Astrocyte of the spinal cord (primary cell): ENCODE data around the gene CRACR2B.

Experiments used
- DNase-seq: peaks from one replicate; pipeline ENCODE4 v3.0.0; 2011; ENCODE audit warnings: low read depth, low spot score
- H3K4me3 ChIP-seq: 2 replicates; pipeline ENCODE4 v1.5.1; 2011; ENCODE audit warnings: low read depth, mild to moderate bottlenecking, low read length, moderate library complexity
- in situ Hi-C: cut with HindIII; loops from 2 replicates; pipeline ENCODE4 v1.10.0; 2017; ENCODE audit warnings: low sequenced_read_pairs
- TF ChIP-seq, protein P1 (sequence below): IDR thresholded peaks from 2 replicates; pipeline ENCODE4 v1.5.1; 2012; ENCODE audit warnings: low read depth, mild to moderate bottlenecking, low read length, inconsistent platforms

The CRACR2B gene

DNA sequence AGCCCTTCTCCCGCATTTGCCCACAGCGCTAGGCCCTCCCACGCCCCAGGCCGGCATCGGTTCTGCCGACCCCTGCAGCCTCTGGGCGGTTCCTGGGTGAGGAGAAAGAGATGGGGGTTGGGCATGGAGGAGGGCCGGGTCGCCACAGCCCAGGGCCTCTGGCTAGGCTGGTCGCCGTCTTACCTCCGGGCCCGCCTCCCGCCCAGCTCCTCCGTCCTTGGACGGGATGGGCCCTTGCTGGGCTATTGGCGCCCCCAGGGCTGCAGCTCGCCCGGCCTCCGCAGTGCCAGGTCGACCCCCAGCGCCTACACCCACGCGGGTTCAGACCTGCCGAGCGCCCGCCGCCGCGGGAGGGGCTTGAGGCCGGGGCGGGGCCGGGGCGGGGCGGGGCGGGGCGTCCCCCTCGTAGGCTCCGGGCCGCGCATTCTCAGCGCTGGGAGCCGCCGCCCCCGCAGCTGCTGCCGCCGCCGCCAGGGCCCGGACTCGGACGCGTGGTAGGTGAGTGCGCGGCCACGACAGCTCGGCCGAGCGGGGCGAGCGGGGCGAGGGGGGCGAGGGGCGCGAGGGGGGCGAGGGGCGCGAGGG, 4.9 kb downstream of the CRACR2B start, which contains the start of gene CD151:
Gene CD151, plus strand, starts transcription at position 424 of the 585 bp plus-strand sequence. CDS start 3,118 bp downstream, outside the sequence.
- H3K4me3 ChIP-seq = peak within 1 kb of the TSS; percentile 77
- DNase-seq = peak; percentile 63
- TF ChIP-seq, protein P1, sequence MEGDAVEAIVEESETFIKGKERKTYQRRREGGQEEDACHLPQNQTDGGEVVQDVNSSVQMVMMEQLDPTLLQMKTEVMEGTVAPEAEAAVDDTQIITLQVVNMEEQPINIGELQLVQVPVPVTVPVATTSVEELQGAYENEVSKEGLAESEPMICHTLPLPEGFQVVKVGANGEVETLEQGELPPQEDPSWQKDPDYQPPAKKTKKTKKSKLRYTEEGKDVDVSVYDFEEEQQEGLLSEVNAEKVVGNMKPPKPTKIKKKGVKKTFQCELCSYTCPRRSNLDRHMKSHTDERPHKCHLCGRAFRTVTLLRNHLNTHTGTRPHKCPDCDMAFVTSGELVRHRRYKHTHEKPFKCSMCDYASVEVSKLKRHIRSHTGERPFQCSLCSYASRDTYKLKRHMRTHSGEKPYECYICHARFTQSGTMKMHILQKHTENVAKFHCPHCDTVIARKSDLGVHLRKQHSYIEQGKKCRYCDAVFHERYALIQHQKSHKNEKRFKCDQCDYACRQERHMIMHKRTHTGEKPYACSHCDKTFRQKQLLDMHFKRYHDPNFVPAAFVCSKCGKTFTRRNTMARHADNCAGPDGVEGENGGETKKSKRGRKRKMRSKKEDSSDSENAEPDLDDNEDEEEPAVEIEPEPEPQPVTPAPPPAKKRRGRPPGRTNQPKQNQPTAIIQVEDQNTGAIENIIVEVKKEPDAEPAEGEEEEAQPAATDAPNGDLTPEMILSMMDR = no peak
- in situ Hi-C loops = no loop called here

DNA sequence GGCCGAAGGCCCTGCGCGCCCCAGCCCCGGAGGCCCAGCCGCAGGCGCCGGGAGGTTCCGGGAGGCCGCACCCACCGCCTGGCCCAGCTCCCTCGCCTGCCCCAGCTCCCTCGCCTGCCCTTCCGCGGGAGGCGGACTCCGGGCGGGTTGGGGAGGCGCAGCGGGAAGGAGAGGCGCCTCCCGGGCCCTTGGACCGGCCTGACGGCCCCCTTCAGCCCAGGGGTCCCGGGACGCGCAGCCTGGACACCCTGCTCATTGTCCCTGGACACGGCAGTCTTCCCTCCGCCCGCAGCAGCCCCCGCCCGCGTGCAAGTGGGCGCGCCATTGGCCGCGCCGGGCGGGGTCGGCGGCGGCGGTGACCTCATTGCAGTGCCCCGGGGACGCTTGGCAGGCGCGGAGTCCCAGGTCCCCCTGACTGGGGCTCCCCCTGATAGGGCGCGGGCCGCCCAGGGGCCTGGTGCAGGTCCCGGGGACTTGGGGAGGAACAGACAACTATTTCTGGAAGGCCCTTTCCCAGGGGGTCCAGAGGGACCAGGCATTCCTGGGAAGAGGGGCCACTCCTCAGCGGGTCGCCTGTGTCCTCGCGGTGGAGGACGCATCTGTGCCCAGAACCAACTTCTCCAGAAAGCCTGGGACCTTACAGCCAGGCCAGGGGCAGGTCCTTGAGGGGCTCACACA, 5.5 kb downstream of the CRACR2B start:
- TF ChIP-seq, protein P1 = no peak
- in situ Hi-C loops = no loop called here
- DNase-seq = no peak
- peak overlapping the region; percentile 77 for H3K4me3 ChIP-seq

DNA sequence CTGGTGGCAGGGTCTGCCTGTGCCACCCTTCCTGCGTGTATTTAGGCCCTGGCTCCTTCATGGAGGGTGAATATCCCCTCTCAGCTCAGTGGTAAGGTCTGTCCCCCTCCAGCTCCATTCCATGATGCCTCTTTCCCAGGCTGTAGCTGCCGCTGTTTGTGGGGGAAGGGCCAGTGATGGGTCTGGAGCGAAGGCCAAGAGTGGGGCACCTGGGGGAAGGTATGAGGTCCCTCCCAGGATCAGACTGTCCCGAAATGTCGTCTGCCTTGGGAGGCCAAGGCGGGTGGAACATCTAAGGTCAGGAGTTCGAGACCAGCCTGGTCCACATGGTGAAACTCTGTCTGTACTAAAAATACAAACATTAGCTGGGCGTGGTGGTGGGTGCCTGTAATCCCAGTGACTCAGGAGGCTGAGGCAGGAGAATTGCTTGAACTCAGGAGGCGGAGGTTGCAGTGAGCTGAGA, 6.2 kb downstream of the CRACR2B start:
- H3K4me3 ChIP-seq = peak overlapping the region; percentile 77
- TF ChIP-seq, protein P1 = no peak

DNA sequence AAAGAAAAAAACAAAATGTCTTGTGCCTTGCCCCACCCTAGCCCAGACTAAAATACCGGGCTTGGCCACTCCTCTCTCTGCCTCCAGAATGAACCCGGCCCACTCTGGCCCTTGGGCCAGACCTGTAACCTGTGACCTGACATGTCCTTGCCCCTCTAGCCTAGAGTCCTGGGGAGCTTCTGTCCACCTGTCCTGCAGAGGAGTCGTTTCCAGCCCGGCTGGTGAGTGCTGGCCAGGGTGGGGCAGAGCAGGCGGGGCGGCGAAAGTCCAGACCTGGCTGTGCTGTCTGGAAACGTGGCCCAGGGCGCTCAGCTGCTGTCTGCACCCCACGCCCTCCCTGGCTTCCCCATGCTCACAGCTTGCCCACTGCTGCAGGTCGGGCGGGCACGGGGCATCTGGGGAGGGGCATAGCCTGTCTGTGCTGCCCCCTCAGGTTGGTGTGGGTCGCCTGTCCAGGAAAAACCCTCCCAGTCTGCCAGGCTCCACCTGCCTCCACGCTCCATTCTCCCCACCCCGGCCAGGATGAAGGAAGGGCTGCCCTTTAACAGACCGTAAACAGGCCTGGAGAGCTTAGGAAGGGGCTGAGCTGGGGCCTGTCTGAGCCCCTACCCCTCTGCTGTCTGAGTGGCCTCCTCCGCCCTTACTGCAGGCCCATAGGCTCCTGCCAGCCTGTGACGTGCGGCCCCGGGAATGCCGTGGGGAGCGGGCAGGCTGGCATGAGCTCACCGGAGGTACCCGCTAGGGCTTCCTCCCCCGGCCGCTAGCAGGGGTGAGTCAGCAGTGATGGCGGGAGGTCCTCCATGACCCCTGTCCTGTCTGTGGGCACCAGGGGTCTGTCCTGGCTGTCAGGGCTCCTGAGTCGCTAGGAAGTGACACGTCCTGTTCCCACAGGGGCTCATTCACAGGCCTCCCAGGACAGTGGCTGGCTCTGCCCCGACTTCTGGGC, 6.9 kb downstream of the CRACR2B start:
- TF ChIP-seq, protein P1 = no peak
- H3K4me3 ChIP-seq = peak overlapping the region; percentile 77
- in situ Hi-C loops = no loop called here

More for the DNA sequence above, 6.2 kb downstream of the CRACR2B start:
- in situ Hi-C loops = no loop called here
- DNase-seq = no peak

DNA sequence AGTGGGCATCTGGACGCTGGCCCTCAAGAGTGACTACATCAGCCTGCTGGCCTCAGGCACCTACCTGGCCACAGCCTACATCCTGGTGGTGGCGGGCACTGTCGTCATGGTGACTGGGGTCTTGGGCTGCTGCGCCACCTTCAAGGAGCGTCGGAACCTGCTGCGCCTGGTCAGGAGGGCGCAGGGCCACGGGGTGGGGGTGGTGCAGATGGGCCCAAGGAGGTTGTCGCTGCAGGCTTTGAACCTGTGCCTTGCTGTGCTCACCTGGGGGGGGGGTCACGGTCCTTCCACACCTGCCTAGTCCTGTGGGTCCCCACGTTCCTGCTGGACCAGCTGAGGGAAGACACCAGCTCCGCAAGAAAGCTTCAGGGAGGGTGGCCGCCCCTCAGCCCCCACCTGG, 8.6 kb downstream of the CRACR2B start:
- no peak overlapping the region for H3K4me3 ChIP-seq
- in situ Hi-C loops = no loop called here
- TF ChIP-seq, protein P1 = no peak
- DNase-seq = no peak

More for the DNA sequence above, 6.9 kb downstream of the CRACR2B start:
- peak; percentile 69 for DNase-seq

DNA sequence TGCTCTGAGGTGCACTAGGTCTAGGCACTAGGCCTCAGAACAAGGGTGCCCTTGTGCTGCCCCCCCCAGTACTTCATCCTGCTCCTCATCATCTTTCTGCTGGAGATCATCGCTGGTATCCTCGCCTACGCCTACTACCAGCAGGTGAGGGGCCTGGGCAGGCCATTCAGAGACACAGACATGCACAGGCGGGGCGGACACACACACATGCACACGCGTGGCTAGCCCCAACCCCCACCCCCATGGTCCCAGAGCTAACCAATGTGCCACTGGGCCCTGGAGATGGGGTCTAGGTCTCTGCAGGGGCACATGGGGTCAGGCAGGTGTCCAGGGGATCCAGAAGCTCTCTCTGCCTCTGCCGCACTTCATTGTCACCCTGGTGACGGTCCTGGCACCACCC, 9.0 kb downstream of the CRACR2B start:
- H3K4me3 ChIP-seq = no peak overlapping the region
- TF ChIP-seq, protein P1 = no peak
- in situ Hi-C loops = no loop called here
- no peak for DNase-seq
